WTC11 (cell line): ENCODE data around the gene GABRG3. TPM values are rescaled to one million over a fixed set of nuclear protein-coding genes. Genes with fewer than 3 reads are reported as not detected.

Experiments
- ATAC-seq: fragments of 200-7000 bp; cut with Tn5 transposase; 2 replicates; pipeline ENCODE4 v1.10.0; 2021; ENCODE audit warnings: mild to moderate bottlenecking, moderate library complexity
- CTCF ChIA-PET: fragments of 300-600 bp; sonication (Branson Sonifier 250); formaldehyde crosslinking; loops from one replicate; lab custom pipeline; 2021; ENCODE audit warnings: antibody characterized with exemption; lab: Charles Lee
- POLR2A ChIA-PET: fragments of 350-600 bp; sonication (Branson Sonifier 250); formaldehyde crosslinking; loops from one replicate; lab custom pipeline; 2021; ENCODE audit warnings: antibody characterized with exemption; lab: Charles Lee
- DNase-seq: peaks from one replicate; pipeline ENCODE4 v3.0.0; 2021; ENCODE audit warnings: low spot score
- H3K27ac Mint-ChIP-seq: 2 replicates; pipeline ENCODE4 v1.8.0; 2021; ENCODE audit warnings: mixed read lengths
- H3K27me3 Mint-ChIP-seq: 2 replicates; pipeline ENCODE4 v1.8.0; 2021; ENCODE audit warnings: low read depth, mild to moderate bottlenecking, moderate library complexity, mixed read lengths
- H3K36me3 Mint-ChIP-seq: 2 replicates; pipeline ENCODE4 v1.8.0; 2021; ENCODE audit warnings: mixed read lengths
- H3K4me1 Mint-ChIP-seq: 2 replicates; pipeline ENCODE4 v1.8.0; 2022; ENCODE audit warnings: mixed read lengths
- H3K4me3 Mint-ChIP-seq: 2 replicates; pipeline ENCODE4 v1.8.0; 2021; ENCODE audit warnings: mild to moderate bottlenecking, moderate library complexity, mixed read lengths
- H3K9me3 Mint-ChIP-seq: 2 replicates; pipeline ENCODE4 v1.8.0; 2021; ENCODE audit warnings: mixed read lengths
- CTCF ChIP-seq: fragments of 200-600 bp; IDR thresholded peaks from 2 replicates; pipeline ENCODE4 v1.8.0; 2022; ENCODE audit warnings: antibody characterized with exemption
- EMX1 ChIP-seq: fragments of 250-450 bp; sonication (Bioruptor Pico); IDR thresholded peaks from 2 replicates; pipeline ENCODE4 v1.8.0; 2021; ENCODE audit warnings: mild to moderate bottlenecking
- ERG ChIP-seq: fragments of 250-450 bp; sonication (Bioruptor Pico); IDR thresholded peaks from 2 replicates; pipeline ENCODE4 v1.8.0; 2021; ENCODE audit warnings: mild to moderate bottlenecking
- ESRRA ChIP-seq: sonication (generic); formaldehyde crosslinking; IDR thresholded peaks from 2 replicates; pipeline ENCODE4 v1.8.1; 2022; ENCODE audit warnings: mild to moderate bottlenecking, missing genetic modification reagents, borderline replicate concordance
- FOXJ3 ChIP-seq: sonication (generic); formaldehyde crosslinking; IDR thresholded peaks from 2 replicates; pipeline ENCODE4 v1.9.0; 2021; ENCODE audit warnings: missing genetic modification reagents, mild to moderate bottlenecking, borderline replicate concordance
- GRHL2 ChIP-seq: fragments of 250-450 bp; sonication (Bioruptor Pico); IDR thresholded peaks from 2 replicates; pipeline ENCODE4 v1.8.0; 2022; ENCODE audit warnings: mild to moderate bottlenecking, moderate library complexity; ENCODE audit not compliant: insufficient replicate concordance, severe bottlenecking
- HMGA2 ChIP-seq: fragments of 250-450 bp; sonication (Bioruptor Pico); IDR thresholded peaks from 2 replicates; pipeline ENCODE4 v1.4.0; 2021; ENCODE audit warnings: mild to moderate bottlenecking, moderate library complexity
- IRF2 ChIP-seq: sonication (generic); formaldehyde crosslinking; IDR thresholded peaks from 2 replicates; pipeline ENCODE4 v1.8.0; 2022; ENCODE audit warnings: low read depth, missing genetic modification reagents, borderline replicate concordance
- JUN ChIP-seq: sonication (generic); formaldehyde crosslinking; IDR thresholded peaks from 2 replicates; pipeline ENCODE4 v1.8.0; 2023; ENCODE audit warnings: mild to moderate bottlenecking, missing genetic modification reagents
- KAT7 ChIP-seq: sonication (generic); formaldehyde crosslinking; IDR thresholded peaks from 2 replicates; pipeline ENCODE4 v1.8.1; 2023; ENCODE audit warnings: missing genetic modification reagents, mild to moderate bottlenecking, borderline replicate concordance
- NFE2L1 ChIP-seq: sonication (generic); formaldehyde crosslinking; IDR thresholded peaks from 2 replicates; pipeline ENCODE4 v1.8.1; 2023; ENCODE audit warnings: missing genetic modification reagents
- NR1H2 ChIP-seq: sonication (generic); formaldehyde crosslinking; IDR thresholded peaks from 2 replicates; pipeline ENCODE4 v1.9.0; 2021; ENCODE audit warnings: mild to moderate bottlenecking, moderate library complexity, missing genetic modification reagents
- TEAD1 ChIP-seq: sonication (generic); formaldehyde crosslinking; IDR thresholded peaks from 2 replicates; pipeline ENCODE4 v1.8.0; 2022; ENCODE audit warnings: mild to moderate bottlenecking, missing genetic modification reagents
- USF1 ChIP-seq: sonication (generic); formaldehyde crosslinking; IDR thresholded peaks from 2 replicates; pipeline ENCODE4 v1.8.0; 2022; ENCODE audit warnings: mild to moderate bottlenecking, missing genetic modification reagents
- USF2 ChIP-seq: sonication (generic); formaldehyde crosslinking; IDR thresholded peaks from 2 replicates; pipeline ENCODE4 v1.8.1; 2023; ENCODE audit warnings: mild to moderate bottlenecking, missing genetic modification reagents, moderate library complexity
- ZBTB43 ChIP-seq: sonication (generic); formaldehyde crosslinking; IDR thresholded peaks from 2 replicates; pipeline ENCODE4 v1.8.1; 2023; ENCODE audit warnings: mild to moderate bottlenecking, missing genetic modification reagents
- ZNF219 ChIP-seq: sonication (generic); formaldehyde crosslinking; IDR thresholded peaks from 2 replicates; pipeline ENCODE4 v1.8.0; 2023; ENCODE audit warnings: missing genetic modification reagents, mild to moderate bottlenecking, borderline replicate concordance
- ZNF263 ChIP-seq: sonication (generic); formaldehyde crosslinking; IDR thresholded peaks from 2 replicates; pipeline ENCODE4 v1.8.1; 2022; ENCODE audit warnings: low read depth, mild to moderate bottlenecking, moderate library complexity, missing genetic modification reagents
- total RNA-seq: library from RNA; stranded (reverse); gene quantifications from 3 replicates; pipeline ENCODE4 v1.2.3, GENCODE V29; 2021
- TF ChIP-seq, protein P1 (sequence below): fragments of 250-450 bp; sonication (Bioruptor Pico); IDR thresholded peaks from 2 replicates; pipeline ENCODE4 v1.9.0; 2021; ENCODE audit warnings: moderate library complexity, mild to moderate bottlenecking, inconsistent platforms, borderline replicate concordance
- TF ChIP-seq, protein P2 (sequence below): fragments of 250-450 bp; sonication (Bioruptor Pico); IDR thresholded peaks from 2 replicates; pipeline ENCODE4 v1.9.0; 2021; ENCODE audit warnings: mild to moderate bottlenecking
- TF ChIP-seq, protein P3 (sequence below): fragments of 250-450 bp; sonication (Bioruptor Pico); IDR thresholded peaks from 2 replicates; pipeline ENCODE4 v2.1.2; 2022; ENCODE audit warnings: mild to moderate bottlenecking, moderate library complexity

GABRG3 gene
- total RNA-seq, 1 experiment from 2014 or later: 0.72 TPM

DNA sequence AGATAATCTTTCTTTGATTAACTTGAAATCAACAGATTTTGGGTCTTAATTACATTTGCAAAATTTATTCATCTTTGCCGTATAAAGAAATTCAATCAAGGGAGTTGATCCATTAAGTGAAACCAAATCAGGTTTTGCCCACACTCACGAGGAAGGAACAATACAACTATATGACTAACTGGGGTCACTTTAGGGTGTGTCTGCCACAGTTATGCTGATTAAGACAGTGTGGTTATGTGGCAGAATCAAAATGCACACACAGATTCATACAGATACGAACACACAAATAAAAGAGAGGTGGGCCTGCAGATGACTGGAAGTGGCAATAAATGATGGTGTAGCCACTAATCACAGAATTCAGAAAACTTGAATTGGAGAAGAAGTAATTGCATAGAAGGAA lies 543.5 kb downstream of the GABRG3 start:
- H3K27ac Mint-ChIP-seq: no peak overlapping the region
- no peak for DNase-seq
- TF ChIP-seq ERG (CRISPR knock-in tag) (no peak), USF2 (CRISPR knock-in tag) (no peak), ZNF263 (CRISPR knock-in tag) (no peak), JUN (CRISPR knock-in tag) (no peak), ZNF219 (CRISPR knock-in tag) (no peak), HMGA2 (CRISPR knock-in tag) (no peak), IRF2 (CRISPR knock-in tag) (no peak), FOXJ3 (CRISPR knock-in tag) (no peak), KAT7 (no peak), GRHL2 (CRISPR knock-in tag) (no peak)
- TF ChIP-seq, protein P1, sequence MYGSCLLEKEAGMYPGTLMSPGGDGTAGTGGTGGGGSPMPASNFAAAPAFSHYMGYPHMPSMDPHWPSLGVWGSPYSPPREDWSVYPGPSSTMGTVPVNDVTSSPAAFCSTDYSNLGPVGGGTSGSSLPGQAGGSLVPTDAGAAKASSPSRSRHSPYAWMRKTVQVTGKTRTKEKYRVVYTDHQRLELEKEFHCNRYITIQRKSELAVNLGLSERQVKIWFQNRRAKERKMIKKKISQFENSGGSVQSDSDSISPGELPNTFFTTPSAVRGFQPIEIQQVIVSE: no peak
- TF ChIP-seq, protein P2, sequence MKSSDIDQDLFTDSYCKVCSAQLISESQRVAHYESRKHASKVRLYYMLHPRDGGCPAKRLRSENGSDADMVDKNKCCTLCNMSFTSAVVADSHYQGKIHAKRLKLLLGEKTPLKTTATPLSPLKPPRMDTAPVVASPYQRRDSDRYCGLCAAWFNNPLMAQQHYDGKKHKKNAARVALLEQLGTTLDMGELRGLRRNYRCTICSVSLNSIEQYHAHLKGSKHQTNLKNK: no peak
- TF ChIP-seq, all 79 proteins: peak for 0
- Mint-ChIP-seq H3K4me3 (no peak overlapping the region), H3K36me3 (peaks cover 19% of the 10 kb centered on the region), H3K27me3 (peaks cover 3% of the 10 kb centered on the region; the same call in 1 of the 2 replicates), H3K4me1 (peaks cover 13% of the 10 kb centered on the region), H3K9me3 (peaks cover 40% of the 10 kb centered on the region)
- no peak for ATAC-seq
- ChIA-PET POLR2A (no interaction called here), CTCF (no interaction called here)

GRCh38 chr15:27527490-27528067 lies 556.6 kb downstream of the GABRG3 start:
- peak; percentile 49 for DNase-seq
- ChIA-PET POLR2A (no interaction called here), CTCF (interaction anchor here (0.7 to 1.5 kb wide), 19 partner anchors 8 to 568 kb away, joined by 3 to 7 read pairs (median 3); no protein-coding TSS in a partner anchor)
- no peak overlapping the region for H3K27ac Mint-ChIP-seq
- H3K9me3 Mint-ChIP-seq: peaks cover 32% of the 10 kb centered on the region
- H3K36me3 Mint-ChIP-seq: peaks cover 13% of the 10 kb centered on the region
- no peaks in the 10 kb centered on the region for H3K27me3 Mint-ChIP-seq
- H3K4me1 Mint-ChIP-seq: 0 out of 2 replicates have a peak, but pooled peaks cover 3% of the 10 kb centered on the region
- H3K4me3 Mint-ChIP-seq: no peak overlapping the region
- ATAC-seq: peak; percentile 60
- TF ChIP-seq CTCF: peak; percentile 62
- no peak for TF ChIP-seq USF1 (CRISPR knock-in tag)
- TF ChIP-seq, all 79 proteins: peak for 1

- Mint-ChIP-seq H3K4me3 (no peak overlapping the region), H3K27me3 (no peaks in the 10 kb centered on the region), H3K36me3 (peaks cover 4% of the 10 kb centered on the region; the same call in 1 of the 2 replicates), H3K27ac (no peak overlapping the region), H3K4me1 (0 out of 2 replicates have a peak, but pooled peaks cover 3% of the 10 kb centered on the region), H3K9me3 (peaks cover 21% of the 10 kb centered on the region)
- no peak for ATAC-seq
- ChIA-PET POLR2A (no interaction called here), CTCF (no interaction called here)
- no peak for DNase-seq
- TF ChIP-seq JUN (CRISPR knock-in tag) (no peak), ZBTB43 (CRISPR knock-in tag) (no peak), NFE2L1 (CRISPR knock-in tag) (no peak), NR1H2 (no peak), EMX1 (no peak), HMGA2 (CRISPR knock-in tag) (no peak), USF2 (CRISPR knock-in tag) (no peak), FOXJ3 (CRISPR knock-in tag) (no peak), ESRRA (no peak), KAT7 (no peak), TEAD1 (CRISPR knock-in tag) (no peak)
- TF ChIP-seq, protein P3, sequence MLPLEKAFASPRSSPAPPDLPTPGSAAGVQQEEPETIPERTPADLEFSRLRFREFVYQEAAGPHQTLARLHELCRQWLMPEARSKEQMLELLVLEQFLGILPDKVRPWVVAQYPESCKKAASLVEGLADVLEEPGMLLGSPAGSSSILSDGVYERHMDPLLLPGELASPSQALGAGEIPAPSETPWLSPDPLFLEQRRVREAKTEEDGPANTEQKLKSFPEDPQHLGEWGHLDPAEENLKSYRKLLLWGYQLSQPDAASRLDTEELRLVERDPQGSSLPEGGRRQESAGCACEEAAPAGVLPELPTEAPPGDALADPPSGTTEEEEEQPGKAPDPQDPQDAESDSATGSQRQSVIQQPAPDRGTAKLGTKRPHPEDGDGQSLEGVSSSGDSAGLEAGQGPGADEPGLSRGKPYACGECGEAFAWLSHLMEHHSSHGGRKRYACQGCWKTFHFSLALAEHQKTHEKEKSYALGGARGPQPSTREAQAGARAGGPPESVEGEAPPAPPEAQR (CRISPR knock-in tag): no peak
These were observed 558.4 kb downstream of the GABRG3 start for GRCh38 chr15:27529399-27529798.
